T47D (cell line): ENCODE measurements around the gene DNM3.
A peak's percentile ranks its signal among the peaks of the same experiment; 100 is the strongest.

Experiments used
- DNase-seq, 2 experiments: peaks; one replicate each; pipeline versions ENCODE4 v3.0.0 to v3.0.0-alpha.2; 2011 to 2012; ENCODE audit warnings: low read depth in 1 of 2, low spot score in 1 of 2
- JUND ChIP-seq: IDR thresholded peaks from 2 replicates; pipeline ENCODE4 v1.6.1; 2012; ENCODE audit warnings: low read depth
- in situ Hi-C: cut with HindIII; loops from 2 replicates; pipeline ENCODE4 v1.10.0; 2016; ENCODE audit warnings: low sequenced_read_pairs, low pct_unique_long_range_greater_than_20kb

DNM3 gene

DNA sequence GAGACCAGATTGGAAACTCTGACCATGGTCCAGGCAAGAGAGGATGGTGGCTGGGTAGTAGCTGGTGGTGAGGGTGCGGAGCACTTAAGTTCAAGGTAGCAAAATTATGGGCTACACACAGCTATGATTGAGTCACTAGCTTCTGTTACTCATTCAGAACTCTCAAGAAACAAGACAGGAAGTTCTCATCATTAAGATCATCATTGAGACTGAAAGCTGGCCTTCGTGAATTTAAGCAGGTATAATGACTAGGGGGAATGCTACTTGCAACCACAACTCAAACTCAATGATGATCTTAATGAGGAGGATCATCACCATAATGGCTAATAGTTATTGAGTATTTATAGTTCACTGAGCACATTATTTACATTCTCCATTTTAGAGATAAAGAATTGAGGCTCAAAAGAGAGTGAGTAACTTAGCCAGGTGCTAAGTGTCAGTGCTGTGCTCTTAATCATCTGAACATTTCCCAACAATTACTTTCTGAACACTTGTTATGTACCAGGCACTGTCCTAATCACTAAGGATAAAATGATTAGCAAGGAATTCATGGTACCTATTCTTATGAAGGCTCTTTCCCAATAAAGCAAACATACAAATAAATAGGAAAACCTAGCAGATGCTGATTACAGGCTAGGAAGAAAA, 292.9 kb downstream of the DNM3 start:
- in situ Hi-C loops = no loop called here
- DNase-seq = no peak
- no peak for TF ChIP-seq JUND

DNA sequence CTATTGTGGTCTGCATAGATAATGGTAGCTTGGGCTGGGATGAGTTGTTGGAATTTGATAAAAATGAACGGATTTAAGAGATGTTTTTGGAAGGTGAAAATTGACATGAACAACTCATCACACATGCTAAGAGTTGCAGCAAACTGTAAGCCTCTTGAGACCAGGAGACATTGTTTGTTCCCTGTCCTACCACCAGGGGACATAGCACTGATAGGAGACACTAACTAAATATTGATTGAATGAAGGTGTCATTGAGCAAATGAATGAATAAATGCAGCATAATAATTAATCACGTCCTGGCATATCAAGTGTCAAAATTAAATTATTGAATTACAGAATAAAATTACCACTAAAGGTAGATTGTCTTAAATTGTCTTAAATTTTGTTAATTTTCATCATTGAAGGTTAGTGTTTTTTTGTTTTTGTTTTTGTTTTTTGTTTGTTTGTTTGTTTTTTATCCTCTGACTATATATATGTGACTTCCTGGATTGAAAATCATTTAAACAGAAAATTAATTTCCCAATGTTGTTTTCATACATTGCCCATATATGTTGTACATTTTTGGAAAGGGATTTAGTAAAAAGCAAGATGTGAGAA, 293.9 kb downstream of the DNM3 start:
- in situ Hi-C loops = no loop called here
- DNase-seq = peak in 1 of 2 experiments; percentile 20
- no peak for TF ChIP-seq JUND

DNA sequence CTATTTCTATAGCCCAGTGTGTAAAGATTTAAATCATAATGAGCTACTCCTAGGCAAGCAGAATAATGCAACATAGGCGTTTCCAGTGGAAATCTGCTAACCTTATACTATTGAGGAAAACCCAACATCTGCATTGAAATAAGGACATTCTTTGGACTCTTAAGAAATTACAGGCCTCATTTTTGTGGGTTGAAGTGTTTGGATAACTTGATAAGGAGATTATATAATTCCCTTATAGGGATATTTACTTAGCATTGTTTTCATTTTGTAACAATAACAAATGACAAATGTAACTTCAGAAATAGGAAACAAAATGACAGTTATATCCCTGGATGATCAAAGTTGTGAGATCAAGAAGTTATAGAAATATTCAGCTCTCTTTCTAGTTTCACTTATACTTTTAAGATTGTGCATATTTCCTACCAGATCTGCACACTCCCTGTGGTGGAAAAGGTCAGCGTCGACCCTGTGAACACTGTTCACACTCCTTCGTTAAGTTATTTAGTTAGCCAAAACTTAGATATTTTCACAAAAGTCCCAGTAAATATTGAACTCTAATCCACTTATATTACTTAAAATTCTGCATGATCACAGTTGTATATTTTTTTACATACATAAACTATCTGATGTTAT, 294.8 kb downstream of the DNM3 start:
- no peak for DNase-seq
- in situ Hi-C loops = no loop called here
- TF ChIP-seq JUND = no peak

DNA sequence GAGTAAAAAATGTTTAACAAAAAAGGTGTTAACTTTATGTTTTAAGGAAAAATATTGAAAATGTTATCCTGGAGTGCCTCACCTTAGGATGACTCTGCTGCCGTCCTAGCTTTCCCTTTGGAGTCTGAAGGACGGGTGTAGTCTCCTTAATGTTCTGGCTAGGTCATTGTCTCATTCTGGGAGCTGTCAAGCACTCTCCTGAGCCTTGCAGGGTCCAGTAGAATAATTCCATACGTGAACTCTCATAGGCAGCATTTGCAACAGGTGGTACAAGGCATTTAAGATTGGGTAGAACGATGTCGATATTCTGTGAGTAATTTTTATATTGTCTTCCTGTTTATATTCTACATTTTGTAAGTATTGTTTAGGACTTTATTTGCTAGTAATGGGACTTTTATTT, 295.6 kb downstream of the DNM3 start:
- no peak for TF ChIP-seq JUND
- DNase-seq = no peak
- in situ Hi-C loops = no loop called here

DNA sequence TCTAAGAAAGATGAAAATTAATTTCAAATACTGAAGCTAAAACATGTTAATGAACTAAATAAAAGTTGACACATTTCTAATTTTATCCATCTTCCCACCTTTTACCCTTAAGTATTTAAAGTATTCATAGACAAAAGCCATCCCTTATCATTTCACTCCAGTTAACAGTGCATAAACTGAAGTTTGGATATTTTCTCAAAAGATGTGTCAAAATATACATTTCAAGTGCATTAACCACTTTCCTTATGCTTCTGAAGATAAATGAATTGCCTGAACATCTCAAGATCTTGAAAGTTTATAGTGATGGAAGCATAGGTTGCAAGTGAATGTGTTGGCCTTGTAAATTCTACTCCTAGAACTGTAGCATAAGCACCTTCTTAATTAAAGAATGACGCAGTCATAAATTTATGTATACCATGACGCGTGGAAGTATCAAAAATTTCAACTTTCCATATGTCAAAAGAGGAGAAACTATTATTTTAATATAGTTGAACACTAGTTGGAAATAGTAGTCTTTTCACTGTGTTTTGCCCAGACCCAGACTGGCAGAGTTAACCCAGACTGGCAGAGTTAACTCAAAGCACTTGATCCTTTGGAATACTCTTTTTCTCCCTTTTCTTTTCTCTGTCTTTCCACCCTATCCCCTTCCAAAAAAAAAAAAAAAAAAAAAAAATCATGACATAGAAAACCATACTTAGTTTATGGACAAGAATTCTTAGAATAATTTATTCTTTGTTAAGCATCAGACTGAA, 296.6 kb downstream of the DNM3 start:
- no peak for DNase-seq
- TF ChIP-seq JUND = no peak
- in situ Hi-C loops = no loop called here

GRCh38 chr1:172138634-172139033, 297.3 kb downstream of the DNM3 start:
- in situ Hi-C loops = no loop called here
- DNase-seq = no peak
- no peak for TF ChIP-seq JUND

GRCh38 chr1:172139196-172139595, 297.9 kb downstream of the DNM3 start:
- in situ Hi-C loops = no loop called here
- TF ChIP-seq JUND = no peak
- DNase-seq = no peak

GRCh38 chr1:172140072-172140471, 298.8 kb downstream of the DNM3 start:
- no peak for DNase-seq
- in situ Hi-C loops = no loop called here
- no peak for TF ChIP-seq JUND

GRCh38 chr1:172140591-172140990, 299.3 kb downstream of the DNM3 start:
- no peak for TF ChIP-seq JUND
- no peak for DNase-seq
- in situ Hi-C loops = no loop called here

DNA sequence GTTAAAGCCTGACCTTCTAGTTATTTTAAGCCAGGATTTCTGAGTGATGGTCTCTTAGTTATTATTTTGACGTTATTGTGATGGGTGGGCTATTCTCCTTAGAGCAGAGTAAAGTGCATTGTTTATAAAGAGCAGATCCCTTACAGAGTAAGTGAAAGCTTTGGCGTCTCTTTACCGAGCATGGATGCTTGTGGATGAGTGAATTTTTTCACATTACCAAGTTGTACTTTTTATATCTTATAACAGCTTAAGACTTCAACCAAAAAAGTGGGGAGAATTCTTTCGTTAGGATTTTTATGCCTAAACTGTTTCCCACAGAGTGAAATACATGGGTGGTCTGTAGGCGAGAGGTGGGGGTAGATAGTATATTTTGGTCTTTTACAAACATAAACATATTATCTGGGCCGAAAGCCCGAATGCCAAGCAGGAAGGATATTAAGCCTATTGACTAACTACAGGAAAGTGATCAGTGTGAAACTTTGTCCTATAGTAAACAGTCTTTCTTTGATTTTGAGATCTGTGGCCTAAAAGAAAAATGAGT, 300.1 kb downstream of the DNM3 start:
- in situ Hi-C loops = no loop called here
- no peak for TF ChIP-seq JUND
- DNase-seq = no peak

DNA sequence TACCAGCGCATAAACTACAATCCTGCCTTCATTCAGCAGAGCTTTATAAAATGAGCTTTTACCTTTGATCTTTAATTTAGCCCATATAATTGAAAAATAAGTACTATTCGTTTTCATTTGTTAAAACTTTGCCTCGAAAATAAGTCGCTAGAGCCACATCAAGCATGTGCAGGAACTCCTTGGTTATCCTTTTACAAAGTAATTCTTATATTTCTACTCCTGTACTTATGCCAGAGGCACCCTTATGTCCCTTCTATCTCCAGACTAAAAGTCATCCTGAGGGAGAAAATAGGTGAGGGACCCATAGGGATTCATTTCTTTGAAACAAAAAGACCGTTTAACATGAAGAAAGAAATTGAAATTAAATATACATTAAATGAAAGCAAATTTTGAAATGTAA, 301.0 kb downstream of the DNM3 start:
- DNase-seq = no peak
- no peak for TF ChIP-seq JUND
- in situ Hi-C loops = no loop called here

- no peak for TF ChIP-seq JUND
- in situ Hi-C loops = no loop called here
- no peak for DNase-seq
Observed at GRCh38 chr1:172143384-172144055, 302.2 kb downstream of the DNM3 start.
